Activated B cell treated with CpG ODN at 0.5 μM for 24 hours (primary cell): ENCODE measurements around the gene NKAIN2. TPM values are rescaled to one million over a fixed set of nuclear protein-coding genes. Genes with fewer than 3 reads are reported as not detected.

Experiments used
- ATAC-seq: fragments of 200-7000 bp; cut with Tn5 transposase; one replicate; pipeline ENCODE4 v1.10.0; 2021; ENCODE audit warnings: low read depth, mild to moderate bottlenecking, moderate library complexity
- CTCF ChIA-PET: fragments of 350-600 bp; sonication (Branson Sonifier 250); formaldehyde crosslinking; loops from one replicate; lab custom pipeline; 2021; ENCODE audit warnings: antibody characterized with exemption; lab: Charles Lee
- POLR2A ChIA-PET: fragments of 350-600 bp; sonication (Branson Sonifier 250); formaldehyde crosslinking; loops from one replicate; lab custom pipeline; 2021; ENCODE audit warnings: antibody characterized with exemption; lab: Charles Lee
- DNase-seq: peaks from one replicate; pipeline ENCODE4 v3.0.0; 2022
- H3K27ac Mint-ChIP-seq: one replicate; pipeline ENCODE4 v1.8.0; 2020; ENCODE audit warnings: mixed read lengths
- H3K27me3 Mint-ChIP-seq: one replicate; pipeline ENCODE4 v1.8.0; 2021; ENCODE audit warnings: mixed read lengths
- H3K36me3 Mint-ChIP-seq: one replicate; pipeline ENCODE4 v1.8.0; 2021; ENCODE audit warnings: low read depth, mixed read lengths
- H3K4me1 Mint-ChIP-seq: one replicate; pipeline ENCODE4 v1.8.0; 2021; ENCODE audit warnings: mixed read lengths
- H3K4me3 Mint-ChIP-seq: one replicate; pipeline ENCODE4 v1.8.0; 2020; ENCODE audit warnings: mild to moderate bottlenecking, mixed read lengths
- H3K9me3 Mint-ChIP-seq: one replicate; pipeline ENCODE4 v1.8.0; 2020; ENCODE audit warnings: mixed read lengths
- CTCF ChIP-seq: fragments of 200-600 bp; IDR thresholded peaks from one replicate; pipeline ENCODE4 v1.8.0; 2022; ENCODE audit warnings: antibody characterized with exemption, mild to moderate bottlenecking
- intact Hi-C: fragments of 100-400 bp; cut with micrococcal nuclease; formaldehyde crosslinking; loops from one replicate; pipeline ENCODE4 v1.15.1; 2024
- total RNA-seq: library from RNA; stranded (reverse); gene quantifications from 2 replicates; pipeline ENCODE4 v1.2.3, GENCODE V29; 2022

Gene NKAIN2
- total RNA-seq, 1 donor from 2014 or later = not detected

- CTCF ChIA-PET = no interaction called here
- intact Hi-C loops = no loop called here
- TF ChIP-seq CTCF = no peak
- H3K27me3 Mint-ChIP-seq = no peaks in the 10 kb centered on the region
- no peaks in the 10 kb centered on the region for H3K36me3 Mint-ChIP-seq
- POLR2A ChIA-PET = no interaction called here
- no peak for ATAC-seq
- H3K4me3 Mint-ChIP-seq = no peak overlapping the region
- no peaks in the 10 kb centered on the region for H3K9me3 Mint-ChIP-seq
- no peak overlapping the region for H3K27ac Mint-ChIP-seq
- no peak for DNase-seq
- no peaks in the 10 kb centered on the region for H3K4me1 Mint-ChIP-seq
These were observed 1019.1 kb downstream of the NKAIN2 start for GRCh38 chr6:124822721-124823120.

- CTCF ChIA-PET = no interaction called here
- intact Hi-C loops = no loop called here
These were observed 1019.8 kb downstream of the NKAIN2 start for GRCh38 chr6:124823240-124824111.

GRCh38 chr6:124825564-124825963, 1021.9 kb downstream of the NKAIN2 start:
- ChIA-PET POLR2A (no interaction called here), CTCF (no interaction called here)
- no peak for DNase-seq
- no peak overlapping the region for H3K27ac Mint-ChIP-seq
- intact Hi-C loops = no loop called here
- no peaks in the 10 kb centered on the region for H3K27me3 Mint-ChIP-seq
- TF ChIP-seq CTCF = no peak
- H3K4me3 Mint-ChIP-seq = no peak overlapping the region
- no peaks in the 10 kb centered on the region for H3K9me3 Mint-ChIP-seq
- no peaks in the 10 kb centered on the region for H3K36me3 Mint-ChIP-seq
- ATAC-seq = no peak
- no peaks in the 10 kb centered on the region for H3K4me1 Mint-ChIP-seq

More at GRCh38 chr6:124823240-124824111, 1019.8 kb downstream of the NKAIN2 start:
- Mint-ChIP-seq H3K27ac (no peak overlapping the region), H3K36me3 (no peaks in the 10 kb centered on the region), H3K4me1 (no peaks in the 10 kb centered on the region), H3K9me3 (no peaks in the 10 kb centered on the region), H3K27me3 (no peaks in the 10 kb centered on the region), H3K4me3 (no peak overlapping the region)
- POLR2A ChIA-PET = no interaction called here
- no peak for DNase-seq
- ATAC-seq = no peak
- no peak for TF ChIP-seq CTCF

GRCh38 chr6:124829822-124830221, 1026.2 kb downstream of the NKAIN2 start:
- Mint-ChIP-seq H3K9me3 (no peaks in the 10 kb centered on the region), H3K4me3 (no peak overlapping the region), H3K27ac (no peak overlapping the region), H3K27me3 (no peaks in the 10 kb centered on the region), H3K4me1 (no peaks in the 10 kb centered on the region), H3K36me3 (no peaks in the 10 kb centered on the region)
- no peak for ATAC-seq
- no peak for TF ChIP-seq CTCF
- ChIA-PET POLR2A (no interaction called here), CTCF (no interaction called here)
- DNase-seq = no peak
- intact Hi-C loops = no loop called here

GRCh38 chr6:124830506-124830905, 1026.8 kb downstream of the NKAIN2 start:
- Mint-ChIP-seq H3K9me3 (no peaks in the 10 kb centered on the region), H3K27ac (no peak overlapping the region), H3K4me1 (no peaks in the 10 kb centered on the region), H3K4me3 (no peak overlapping the region), H3K36me3 (no peaks in the 10 kb centered on the region), H3K27me3 (no peaks in the 10 kb centered on the region)
- CTCF ChIA-PET = no interaction called here
- DNase-seq (no peak), ATAC-seq (no peak)
- POLR2A ChIA-PET = no interaction called here
- TF ChIP-seq CTCF = no peak
- intact Hi-C loops = no loop called here
